HG02678 (cell line): Measurements from ENCODE around the gene TNS3.
"Not testable (repeated sequence)": the region's sequence is repeated elsewhere in the genome, so short reads cannot be mapped to it uniquely, and the experiment has no call there.

ENCODE experiments used
- ATAC-seq: cut with Tn5 transposase; IDR thresholded peaks from one replicate; pipeline ENCODE4 v1.9.1; 2021; ENCODE audit warnings: mild to moderate bottlenecking, moderate library complexity; ENCODE audit not compliant: unreplicated experiment

Gene TNS3

DNA sequence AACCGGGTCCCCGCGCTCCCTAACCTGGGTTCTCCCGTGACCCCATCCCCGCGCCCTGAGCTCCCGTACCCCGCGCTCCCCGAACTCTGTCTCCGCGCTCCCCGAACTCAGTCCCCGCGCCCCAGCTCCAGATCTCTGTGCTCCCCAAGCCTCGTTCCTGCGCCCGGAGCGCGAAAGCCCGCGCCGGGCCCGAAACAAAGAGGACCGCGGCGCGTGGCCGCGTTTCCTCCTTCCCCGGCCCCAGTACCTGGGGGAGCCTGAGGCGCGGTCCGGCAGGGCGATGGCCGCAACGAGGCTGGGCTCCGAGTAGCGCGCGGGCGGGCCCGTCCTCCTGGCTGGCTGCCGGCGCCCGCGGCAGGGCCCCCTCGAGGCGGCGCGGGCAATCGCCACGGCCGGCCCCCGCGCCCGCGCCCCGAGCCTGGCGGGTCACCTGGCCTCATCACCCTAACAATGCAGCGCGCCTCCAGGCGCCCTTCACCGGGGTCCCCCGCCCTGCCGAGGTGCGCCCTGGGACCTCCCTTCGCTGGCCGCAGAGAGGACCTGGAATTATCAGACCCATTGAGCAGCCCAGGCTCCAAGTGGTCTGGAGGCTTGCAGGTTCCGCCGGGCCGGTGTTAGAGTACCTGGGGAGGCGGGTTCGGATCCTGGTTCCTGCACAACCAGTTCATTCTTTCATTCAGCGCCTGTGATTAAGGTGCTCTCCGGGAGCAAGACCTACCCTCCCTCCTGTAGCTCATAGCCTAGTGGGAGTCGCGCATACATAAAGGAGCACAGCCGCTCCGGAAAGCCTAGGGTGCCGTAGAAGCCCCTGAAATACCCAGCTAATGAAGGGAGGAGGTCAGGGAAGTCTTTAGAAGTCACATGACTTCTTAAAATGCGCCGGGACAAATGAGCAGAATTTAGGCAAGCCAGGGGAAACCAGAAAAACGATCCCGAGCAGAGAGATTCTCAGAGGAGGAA, at the start of gene TNS3:
Gene TNS3, minus strand, starts transcription at position 308 of the 960 bp plus-strand sequence. CDS start 142,475 bp downstream, outside the sequence.
- ATAC-seq: no peak

DNA sequence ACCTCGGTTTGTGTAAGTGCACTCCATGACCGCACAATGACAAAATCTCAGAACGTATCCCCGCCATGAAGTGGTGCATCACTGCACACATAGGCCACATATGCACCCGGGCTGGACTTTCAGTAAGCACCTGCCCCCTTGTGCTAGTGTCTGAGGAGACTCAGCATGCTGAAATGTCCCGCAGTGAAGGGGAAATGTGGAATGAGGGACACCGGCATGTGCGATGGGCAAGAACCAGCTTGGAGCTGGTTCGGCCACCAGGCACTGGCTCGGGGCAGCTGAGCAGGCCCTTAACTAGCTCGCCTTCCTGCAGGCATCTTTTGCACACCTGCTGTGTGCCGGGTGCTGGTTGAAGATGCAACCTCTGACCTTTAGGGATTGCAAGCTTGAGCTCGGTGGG, 49.8 kb upstream of the TNS3 start:
- ATAC-seq: no peak

DNA sequence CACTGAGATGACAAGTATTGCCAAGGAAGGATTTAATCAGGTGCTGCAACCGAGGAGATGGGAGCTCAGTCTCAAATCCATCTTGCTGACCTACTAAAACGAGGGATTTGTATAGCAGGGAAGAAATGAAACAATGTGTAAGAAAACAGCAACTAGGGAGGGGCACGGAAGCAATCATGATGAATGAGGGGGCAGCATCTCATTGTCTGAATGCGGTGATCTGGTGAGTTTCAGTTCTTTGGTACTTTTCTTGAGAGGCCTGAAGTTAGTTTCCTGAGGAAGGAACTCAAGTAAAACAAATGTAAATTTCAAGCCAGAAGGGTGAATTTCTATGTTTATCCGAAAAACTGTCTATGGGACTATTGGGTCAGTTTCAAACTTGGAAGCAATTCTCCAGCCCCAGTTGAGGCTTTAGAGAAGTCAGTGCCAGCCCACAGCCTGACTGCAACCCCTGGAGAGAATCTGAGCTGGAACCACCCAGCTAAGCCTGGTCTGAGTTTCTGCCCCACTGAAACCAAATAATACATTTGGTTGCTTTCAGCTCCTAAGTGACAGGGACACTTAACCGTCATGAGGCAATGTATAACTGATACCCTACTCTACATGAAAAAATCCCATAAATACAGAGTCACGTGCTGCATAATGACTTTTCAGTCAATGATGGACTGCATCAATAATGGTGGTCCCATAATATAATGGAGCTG, 45.8 kb upstream of the TNS3 start:
- ATAC-seq: peak; percentile 61

DNA sequence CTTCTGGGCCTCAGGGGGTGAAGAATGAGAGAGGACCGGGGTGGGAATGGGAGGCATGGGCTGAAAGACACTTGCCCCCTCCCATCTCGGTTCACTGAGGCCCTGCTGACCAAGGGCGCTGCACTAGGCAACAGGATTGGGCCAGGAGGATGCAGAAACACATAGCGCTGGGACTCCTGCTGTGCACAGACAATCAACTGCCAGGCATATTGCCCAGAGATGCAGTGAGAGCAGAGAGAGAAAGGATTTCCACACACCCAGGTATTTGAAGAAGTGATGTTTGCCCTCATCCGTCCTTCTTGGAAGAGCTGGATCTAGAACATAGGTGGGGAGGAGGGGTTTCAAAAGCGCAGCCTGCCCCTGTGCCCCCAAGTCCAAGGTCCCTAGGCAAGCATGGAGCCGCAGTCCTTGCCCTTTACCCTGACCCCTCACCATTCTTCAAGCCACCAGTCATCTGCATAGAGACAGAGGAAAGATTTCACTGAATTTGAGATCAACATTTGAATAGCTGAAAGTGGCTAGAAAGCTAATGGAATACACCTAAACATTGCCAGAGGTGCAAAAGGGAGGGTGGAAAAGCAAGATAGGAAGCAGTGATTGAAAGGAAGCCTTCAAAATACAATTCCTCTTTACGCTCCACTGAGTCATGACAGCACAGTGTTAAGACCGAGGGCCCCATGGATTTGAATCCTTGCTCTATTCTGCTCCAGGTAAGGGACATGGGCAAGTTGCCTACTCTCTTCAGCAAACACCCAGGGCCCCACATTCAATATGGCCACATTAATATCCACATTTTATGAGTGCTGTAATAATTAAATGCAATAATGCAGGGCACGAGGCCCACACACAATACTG, 44.2 kb upstream of the TNS3 start:
- no peak for ATAC-seq

DNA sequence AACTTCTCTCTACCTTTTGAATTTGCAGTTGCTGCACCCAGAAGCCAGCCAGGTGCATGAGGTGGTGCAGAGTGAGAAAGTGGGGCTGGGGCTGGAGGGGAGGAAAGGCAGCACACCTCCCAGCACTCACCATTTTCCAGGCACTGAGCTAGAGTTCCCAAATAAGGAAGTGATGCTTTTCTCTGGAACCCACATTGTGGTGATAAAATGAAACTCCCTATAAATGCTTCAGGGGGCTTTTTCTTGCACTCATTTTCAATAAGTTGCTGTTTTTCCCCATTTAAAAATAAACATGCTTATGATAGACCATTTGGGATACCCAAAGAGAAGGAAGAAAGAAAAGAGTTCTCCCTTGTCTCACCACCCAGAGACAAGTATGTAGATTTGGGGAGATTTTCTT, 42.8 kb upstream of the TNS3 start:
- no peak for ATAC-seq

DNA sequence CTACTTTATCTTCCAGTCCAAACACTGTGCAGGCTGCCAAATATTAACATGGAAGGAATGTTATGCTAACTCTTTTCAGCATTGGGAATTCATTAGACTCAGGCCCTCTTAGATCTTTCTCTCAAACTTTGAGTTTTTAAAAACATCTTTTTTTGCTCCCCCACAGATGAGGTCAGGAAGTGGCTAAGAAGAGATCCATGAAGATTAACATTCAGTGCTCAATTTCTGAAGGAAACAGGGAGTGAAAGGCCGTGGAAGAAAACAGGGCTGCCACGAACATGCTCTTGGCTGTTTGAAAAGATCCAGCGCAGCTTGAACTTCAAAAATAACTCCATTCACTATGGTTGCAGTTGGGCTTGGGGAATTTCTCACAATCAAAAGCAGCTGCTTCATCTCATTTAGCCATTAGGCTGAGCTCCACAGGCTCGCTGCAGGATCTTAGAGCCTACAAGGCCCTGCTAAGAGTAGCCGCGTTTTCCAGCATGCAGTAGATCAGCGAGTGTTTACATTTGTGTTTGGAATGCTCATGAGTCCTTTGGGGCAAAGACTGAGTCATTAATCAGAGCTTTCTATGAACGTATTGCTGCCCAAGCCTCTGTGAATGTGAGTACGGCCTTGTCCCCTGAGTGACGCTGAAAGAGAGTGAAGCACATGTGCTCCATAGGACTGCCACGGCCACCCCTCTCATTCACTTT, 41.2 kb upstream of the TNS3 start:
- ATAC-seq: no peak

DNA sequence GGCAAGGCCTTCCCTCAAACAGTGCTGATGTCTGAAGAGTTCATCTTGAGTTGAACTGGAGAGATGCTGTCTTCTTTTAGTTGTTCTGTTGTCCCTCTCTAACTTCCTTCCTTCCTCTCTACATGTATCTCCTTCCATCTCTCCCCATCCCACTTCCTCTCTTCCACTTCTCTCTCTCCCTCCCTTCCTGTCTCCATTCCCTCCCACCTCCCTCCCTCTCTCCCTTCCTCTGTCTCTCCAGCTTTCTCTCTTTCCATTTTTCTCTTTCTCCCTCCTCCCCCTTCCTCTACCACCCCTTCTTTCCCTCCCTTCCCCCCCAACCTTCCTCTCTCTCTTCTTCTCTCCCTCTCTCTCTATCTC, 40.7 kb upstream of the TNS3 start:
- ATAC-seq: no peak

DNA sequence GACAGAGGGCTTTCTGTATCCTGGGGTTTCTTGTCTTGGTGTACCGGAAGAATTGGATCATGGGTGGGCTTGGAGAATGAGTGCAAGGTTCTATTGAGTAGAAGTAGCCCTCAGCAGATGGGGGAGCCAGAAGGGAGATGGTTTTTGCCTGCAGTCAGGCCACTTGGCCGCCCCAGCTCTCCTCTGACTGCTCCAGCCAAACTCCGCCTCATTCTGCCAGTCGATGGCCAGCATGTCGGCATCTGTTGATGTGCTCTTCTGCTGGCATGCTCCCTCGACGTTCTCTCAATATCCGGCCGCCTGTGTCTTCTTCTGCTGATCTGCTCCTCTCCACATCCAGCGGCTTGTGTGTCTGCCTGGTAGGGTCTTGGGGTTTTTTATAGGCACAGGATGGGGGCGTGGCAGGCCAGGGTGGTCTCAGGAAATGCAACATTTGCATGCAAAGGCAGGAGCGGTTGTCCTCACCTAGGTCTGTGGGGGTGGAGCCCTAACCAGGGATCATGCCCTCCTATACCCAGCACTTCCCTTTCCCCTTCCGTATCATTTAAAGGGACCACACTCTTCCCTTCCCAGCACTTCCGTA, 40.2 kb upstream of the TNS3 start:
- ATAC-seq: no peak

DNA sequence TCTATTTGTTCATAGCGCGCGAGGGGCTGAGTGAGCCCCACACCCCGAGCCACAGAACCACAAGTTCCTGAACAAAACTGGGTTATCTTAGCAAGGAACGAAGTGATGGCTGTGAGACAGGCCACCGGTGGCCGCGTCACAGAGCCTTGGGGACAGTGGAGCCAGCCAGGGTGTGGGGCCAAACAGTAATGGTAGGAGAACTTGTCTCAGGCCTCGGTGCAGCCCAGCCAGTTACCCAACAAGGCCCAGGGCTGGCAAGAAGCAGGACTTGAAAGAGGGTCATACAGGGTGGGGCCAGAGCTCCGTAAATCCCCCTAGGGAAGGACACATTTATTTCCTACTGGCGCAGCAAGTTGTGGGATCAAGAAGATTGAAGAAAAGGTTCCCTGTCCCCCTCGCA, 39.4 kb upstream of the TNS3 start:
- ATAC-seq: no peak

DNA sequence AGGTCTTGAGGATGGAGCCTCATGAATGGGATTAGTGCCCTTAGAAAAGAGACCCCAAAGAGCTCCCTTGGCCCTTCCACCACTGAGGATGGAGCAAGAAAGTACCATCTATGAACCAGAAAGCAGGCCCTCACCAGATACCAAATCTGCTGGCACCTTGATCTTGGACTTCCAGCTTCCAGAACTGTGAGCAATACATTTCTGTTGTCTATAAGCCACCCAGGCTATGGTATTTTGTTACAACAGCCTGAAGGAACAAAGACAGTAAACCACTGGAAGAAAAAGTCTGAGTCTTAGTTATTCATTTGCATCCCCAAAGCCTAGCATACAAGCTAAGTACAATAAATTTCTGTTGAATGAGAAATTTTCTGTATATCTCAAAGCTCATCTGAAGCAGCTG, 37.9 kb upstream of the TNS3 start:
- no peak for ATAC-seq

DNA sequence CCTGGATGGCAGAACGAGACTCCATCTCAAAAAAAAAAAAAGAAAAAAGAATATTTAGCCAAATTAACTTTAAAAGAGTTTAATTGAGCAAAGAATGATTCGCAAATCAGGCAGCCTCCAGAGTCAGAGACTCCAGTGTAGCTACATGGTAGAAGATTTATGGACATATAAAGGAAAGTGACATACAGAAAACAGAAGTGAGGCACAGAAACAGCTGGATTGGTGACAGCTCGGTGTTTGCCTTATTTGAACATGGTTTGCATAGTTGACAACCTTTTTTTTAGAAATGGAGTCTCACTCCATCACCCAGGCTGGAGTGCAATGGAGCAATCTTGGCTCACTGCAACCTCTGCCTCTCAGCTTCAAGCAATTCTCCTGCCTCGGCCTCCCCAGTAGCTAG, 35.2 kb upstream of the TNS3 start:
- no peak for ATAC-seq

DNA sequence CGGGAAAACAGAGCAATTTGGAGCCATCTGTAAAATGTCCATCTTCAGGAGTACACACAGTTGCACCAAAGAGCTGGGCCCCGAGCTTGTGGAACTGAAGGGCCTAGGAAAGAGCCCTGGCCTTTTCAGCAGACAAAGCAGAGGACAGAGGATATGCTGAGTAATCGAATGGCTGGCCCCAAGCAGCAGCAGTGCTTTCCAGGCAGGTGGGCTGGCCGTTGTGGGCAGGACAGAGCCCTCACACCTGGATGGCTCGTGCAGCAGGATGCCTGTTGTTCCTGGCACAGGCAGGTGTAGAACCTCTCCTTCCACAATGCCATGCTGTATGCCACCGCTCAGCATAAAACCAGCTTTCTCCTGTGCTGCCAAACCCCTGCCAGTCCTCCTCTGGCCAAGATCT, 32.5 kb upstream of the TNS3 start:
- ATAC-seq: no peak

DNA sequence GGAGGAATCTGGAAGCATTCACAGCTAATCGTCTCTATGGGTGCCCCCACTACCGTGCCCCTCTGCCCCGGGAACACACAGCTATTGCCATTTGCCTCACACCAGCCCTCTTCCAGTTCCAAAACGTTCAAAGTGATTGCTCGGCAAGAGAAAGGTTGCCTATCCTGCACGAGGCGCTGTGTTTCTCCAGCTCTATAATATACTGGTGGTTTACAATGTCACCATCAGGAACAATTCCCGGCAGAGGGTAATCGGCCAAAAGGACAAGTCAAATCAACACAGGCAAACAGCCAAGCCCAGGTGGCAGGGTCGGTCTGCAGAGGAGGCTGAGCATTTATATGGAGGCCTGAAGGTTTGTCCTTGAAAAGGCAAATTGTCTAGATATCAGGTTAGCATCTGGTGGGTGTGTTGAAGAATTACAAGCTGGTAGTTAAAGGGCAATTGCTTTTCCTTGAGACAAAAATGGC, 29.2 kb upstream of the TNS3 start:
- no peak for ATAC-seq

DNA sequence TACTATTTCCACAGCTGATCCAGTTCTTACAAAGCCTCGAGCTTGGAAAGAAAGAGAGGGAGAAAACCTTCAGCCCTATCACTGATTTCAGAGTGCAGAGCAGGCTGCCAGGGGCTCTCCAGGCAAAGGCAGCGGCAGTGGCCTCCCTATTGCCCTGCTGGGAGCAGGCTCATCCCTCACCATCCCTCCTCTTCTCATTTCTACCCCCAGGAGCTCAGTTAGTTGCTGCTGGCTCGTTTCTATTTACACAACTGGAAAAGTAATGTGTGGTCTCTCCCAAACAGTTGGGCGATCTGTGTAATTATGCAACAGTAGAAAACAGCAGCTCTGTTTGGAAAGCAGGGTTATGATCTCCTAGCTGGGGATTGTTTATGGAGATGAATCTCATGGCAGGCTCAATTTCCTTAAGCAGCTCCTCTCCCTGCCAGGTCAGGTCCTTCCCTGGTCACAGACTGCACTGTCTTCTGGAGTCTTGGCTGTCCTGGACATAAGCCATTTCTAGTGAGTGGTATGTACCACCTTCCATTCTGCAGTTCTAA, 28.7 kb upstream of the TNS3 start:
- no peak for ATAC-seq

DNA sequence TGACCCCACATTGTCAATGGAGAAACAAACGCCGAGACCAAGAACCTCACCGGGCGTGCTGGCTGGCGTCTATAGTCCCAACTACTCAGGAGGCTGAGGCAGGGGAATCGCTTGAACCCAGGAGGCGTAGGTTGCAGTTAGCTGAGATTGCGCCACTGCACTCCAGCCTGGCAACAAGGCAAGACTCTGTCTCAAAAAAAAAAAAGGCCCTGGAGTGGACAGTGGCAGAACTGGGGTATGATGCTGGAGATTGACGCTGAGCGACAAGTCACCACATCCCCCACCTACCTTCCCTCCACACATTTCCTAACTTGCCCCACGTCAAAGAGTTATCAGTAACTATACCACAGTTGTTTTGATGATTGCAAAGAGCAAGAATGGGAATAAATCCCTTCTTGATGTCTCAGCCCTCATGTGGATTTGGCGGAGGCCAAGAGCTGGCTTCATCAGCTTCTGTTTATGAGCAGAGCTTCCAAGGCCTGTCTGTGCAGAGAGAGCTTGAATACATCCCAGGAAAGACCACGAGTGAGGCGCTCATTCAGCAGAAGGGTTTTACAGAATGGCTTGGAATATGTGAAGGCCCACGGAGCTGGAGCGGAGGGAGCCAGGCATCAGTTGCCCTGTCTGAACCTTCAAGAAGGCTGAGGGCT, 28.0 kb upstream of the TNS3 start:
- ATAC-seq: no peak

DNA sequence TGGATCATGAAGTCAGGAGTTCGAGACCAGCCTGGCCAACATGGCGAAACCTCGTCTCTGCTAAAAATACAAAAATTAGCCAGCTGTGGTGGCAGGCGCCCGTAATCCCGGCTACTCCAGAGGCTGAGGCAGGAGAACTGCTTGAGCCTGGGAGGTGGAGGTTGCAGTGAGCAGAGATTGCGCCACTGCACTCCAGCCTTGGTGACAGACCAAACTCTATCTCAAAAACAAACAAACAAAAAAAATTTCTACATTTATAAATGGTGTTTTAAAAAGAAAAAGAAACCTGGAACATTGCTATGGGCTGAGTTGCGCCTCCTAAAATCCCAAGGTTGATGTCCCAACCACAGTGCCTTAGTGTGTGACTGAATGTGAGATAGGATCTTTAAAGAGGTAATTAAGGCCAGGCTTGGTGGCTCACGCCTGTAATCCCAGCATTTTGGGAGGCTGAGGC, 24.7 kb upstream of the TNS3 start:
- ATAC-seq: not testable (repeated sequence)

DNA sequence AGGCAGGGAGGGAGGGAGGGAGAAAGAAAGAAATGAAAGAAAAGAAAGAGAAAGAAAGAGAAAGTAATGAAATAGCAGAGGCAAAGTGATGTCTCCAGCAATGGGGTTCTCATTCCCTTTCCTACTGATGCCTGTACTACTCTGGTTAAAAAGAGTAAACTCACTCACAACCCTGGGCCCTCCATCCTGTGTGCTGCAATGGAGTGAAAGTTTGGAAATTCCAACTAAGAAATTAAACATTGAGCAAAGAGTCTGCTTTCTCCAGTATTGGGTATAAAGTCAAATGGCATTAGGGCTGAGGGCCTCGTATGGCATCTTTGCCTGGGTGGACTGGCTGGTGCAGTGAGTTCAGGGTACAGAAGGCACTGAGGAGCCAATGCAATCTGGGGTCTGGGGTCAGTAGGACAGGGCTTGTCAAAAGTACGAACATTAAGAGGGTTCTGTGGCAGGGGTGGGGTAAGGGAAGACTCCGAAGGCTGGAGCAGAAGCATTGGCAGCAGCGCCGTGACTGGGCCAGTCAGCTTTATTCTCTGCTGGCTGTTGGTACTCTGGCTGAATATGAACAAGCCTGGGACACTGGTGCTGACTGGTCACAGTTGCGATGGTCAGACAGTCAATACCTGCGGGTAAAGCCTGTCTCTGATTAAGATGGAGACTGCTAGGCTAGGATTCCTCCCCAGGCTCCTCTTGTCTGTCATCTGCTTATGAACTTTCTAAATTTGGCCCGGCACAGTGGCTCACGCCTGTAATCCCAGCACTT, 24.1 kb upstream of the TNS3 start:
- no peak for ATAC-seq

DNA sequence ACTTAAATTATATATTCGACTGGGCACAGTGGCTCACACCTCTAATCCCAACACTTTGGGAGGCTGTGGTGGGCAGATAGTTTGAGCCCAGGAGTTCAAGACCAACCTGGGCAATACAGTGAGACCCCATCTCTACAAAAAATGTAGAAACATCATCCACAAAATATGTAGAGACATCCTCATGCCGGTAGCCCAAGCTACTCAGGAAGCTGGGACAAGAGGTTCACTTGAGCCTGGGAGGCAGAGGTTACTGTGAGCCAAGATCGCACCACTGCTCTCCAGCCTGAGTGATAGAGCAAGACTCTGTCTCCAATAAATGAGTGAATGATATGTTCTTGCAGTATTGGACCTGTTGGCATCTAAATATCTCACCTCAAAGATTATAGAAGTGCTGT, 22.6 kb upstream of the TNS3 start:
- no peak for ATAC-seq
